Measurements from ENCODE around the gene NSD2.
"Not testable (repeated sequence)": the region's sequence is repeated elsewhere in the genome, so short reads cannot be mapped to it uniquely, and the experiment has no call there.

NSD2 gene

DNA sequence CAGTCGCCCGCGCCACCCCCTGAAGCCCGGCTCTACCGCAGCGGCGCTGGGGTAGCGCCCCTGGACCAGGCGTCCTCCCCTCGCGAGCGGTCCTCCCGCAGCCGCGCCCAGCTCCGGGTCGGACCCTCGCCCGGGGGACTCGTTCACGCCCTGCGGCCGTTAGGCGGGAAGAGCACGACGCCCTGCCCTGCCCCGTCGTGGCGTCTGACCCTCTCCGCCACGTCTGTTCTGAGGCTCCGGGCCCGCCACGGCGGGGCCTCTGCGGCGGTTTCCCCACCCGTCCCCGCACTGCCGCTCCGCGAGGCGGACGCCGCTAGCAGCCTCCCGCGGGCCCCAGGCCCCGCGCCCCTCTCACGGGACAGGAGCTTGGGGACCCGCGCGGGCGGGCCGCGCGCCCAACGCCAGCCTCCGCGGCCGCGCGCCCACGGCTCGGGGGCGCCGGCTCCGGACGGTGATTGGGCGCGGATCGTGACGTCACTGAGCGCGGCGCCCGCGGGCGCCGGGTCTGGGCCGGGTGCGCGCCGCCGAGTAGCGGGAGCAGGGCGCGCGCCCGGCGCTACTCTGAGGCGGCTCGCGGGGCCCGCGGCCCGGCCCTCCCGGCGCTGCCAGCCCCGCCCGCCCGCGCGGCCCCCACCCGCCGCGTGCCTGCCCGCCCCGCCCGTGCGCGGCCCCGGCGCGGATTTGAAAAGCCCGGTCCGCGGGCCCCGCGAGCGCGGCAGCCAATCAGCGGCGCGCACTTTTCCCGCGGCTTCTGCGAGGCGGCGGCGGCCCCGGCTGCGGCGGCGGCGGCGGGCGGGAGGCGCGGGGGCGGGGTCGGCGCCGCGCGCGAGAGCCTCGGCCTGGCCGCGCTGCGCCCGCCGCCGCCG is at the start of gene NSD2:
Gene NSD2, plus strand, starts transcription at position 816 of the 866 bp plus-strand sequence. CDS start 29,262 bp downstream, outside the sequence.
- peak; percentile 85 to 92 for DNase-seq

DNA sequence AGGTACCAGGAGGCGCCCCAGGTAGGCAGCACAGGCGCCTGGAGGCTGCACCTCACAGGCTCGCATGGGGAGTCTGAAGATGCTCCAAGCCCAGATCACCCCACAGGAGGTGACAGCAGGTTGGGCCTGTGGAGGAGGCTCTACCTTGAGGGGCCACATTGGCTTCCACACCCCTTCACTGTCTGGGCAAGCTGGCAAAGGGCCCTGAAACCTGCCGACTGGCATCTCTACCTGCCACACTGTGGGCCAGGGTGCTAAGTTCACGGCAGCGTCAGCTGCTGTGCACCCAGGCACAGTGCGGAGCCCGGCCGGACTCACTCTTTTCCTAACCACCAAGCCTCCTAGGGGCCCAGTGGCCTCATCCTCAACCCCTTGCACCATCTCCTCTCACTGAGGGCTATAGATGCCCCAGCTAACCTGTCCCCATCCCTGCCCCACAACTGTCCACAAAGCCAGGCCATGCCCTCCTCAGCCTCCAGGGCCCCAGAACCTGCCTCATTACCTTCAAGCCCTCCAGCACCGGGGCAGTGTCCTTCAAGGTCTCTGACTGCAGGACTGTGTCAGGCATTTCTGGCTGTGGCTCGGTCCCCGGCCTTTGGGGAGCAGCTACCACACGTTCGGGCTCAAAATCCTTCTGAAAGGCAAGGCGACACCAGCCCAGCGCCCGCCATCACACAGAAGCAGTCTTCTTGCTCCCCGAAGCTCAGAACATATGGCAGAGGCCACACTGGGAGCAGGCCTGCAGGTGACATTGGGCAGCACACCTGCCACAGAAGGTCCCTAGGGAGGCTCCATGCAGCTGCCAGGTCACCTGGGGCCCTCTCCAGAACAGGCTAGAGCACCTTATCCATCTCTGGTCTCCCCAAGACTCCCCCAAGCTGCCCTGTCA is 49.3 kb upstream of the NSD2 start:
- DNase-seq = no peak

DNA sequence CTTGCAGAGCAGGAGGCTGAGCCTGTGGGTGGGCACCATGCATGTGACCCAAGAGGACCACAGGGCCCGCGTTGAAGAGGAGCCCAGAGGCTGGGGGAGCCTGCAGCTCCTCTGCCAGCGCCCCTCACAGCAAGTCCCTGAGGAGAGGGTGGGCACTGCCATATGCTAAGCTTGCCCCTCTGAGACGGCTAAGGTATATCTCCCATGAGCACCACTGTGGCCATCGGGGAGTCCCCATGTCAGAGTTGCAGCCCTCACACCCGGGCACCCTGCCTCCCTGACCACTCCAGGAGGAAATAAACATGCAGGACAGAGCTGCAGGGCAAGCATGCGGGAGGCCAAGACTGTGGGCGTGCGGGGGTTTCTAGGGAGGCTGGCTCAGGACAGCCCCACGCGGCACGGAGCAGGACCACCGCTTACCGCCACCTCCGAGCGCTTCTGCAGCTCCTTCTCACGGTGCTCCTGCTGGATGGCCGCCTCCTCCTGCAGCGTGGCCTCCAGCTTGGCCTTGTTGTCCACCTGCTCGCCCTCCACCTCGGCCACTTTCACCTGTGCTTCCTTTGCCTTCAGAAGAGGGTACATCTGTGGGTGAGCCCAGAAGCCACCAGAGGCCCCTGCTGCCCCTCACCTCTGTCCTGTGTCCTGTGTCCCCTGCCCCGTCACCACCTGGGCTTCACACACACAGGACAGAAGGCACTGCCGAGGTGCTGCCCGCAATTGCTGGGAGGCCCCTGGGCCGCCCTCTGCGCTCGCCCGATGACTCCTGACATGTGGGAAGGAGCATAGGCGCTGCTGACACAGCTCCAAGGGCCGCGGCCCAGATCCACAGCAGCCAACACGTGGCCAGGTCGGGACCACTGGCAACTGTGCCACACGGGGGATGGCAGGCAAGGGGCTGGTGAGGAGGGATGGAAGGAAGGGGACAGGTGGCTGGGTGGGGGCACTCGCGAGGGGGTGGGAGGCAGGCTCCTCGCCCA is 48.3 kb upstream of the NSD2 start:
- DNase-seq = no peak

DNA sequence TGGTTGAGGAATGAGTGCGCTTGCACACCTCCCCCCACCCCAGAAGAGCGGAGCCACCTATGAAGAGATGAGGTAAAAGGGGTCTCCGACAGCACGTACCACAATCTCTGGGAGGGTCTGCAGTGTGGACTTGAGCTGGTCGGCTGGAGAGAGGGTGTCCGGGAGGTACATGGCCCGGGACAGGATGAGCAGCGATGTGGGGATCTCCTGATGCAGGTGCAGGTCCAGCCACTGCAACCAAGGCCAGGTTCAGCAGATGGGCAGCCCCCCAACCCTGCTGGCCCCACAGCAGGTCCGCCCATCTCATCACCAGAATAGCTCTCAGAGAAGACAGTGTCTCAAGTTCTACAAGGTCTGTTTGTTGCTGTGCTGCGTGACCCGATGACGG is 47.7 kb upstream of the NSD2 start:
- DNase-seq = no peak

DNA sequence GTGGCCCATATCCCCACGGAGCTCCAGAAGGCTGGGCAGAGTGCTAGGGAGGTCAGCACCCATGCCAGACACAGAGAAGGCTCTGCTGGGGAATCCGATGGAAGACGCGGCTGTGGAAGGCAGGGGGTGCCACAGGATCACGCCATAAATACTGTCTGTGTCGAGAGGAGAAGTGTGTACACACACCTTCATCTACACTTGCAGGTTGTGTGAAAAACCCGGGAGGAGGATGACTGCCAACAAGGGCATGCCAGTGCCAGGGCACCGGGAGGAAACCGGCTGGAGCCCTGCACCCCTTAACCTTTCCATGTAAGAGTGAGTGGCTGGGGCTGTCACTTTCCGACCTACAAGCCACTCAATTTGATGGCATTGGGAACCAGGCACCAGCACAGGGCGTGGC is 46.4 kb upstream of the NSD2 start:
- no peak for DNase-seq

DNA sequence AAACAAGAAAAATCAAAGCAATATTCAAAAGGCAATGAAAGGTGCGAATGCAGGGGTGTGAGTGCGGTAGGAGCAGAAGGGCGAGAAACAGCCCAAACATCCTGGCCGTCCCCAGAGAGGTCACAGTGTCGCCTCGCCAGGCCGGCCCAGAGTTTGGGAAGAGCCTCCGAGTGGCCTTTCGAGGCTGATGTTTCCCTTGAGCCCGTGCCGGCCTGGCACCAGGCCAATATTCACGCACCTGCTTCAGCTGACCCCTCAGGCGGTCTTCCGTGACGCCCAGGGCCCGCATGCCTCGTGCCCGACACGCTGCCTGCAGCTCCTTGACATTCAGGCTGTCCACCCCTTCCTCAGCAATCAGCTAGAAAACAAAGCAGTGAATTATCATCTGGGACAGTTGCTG is 45.9 kb upstream of the NSD2 start:
- no peak for DNase-seq

DNA sequence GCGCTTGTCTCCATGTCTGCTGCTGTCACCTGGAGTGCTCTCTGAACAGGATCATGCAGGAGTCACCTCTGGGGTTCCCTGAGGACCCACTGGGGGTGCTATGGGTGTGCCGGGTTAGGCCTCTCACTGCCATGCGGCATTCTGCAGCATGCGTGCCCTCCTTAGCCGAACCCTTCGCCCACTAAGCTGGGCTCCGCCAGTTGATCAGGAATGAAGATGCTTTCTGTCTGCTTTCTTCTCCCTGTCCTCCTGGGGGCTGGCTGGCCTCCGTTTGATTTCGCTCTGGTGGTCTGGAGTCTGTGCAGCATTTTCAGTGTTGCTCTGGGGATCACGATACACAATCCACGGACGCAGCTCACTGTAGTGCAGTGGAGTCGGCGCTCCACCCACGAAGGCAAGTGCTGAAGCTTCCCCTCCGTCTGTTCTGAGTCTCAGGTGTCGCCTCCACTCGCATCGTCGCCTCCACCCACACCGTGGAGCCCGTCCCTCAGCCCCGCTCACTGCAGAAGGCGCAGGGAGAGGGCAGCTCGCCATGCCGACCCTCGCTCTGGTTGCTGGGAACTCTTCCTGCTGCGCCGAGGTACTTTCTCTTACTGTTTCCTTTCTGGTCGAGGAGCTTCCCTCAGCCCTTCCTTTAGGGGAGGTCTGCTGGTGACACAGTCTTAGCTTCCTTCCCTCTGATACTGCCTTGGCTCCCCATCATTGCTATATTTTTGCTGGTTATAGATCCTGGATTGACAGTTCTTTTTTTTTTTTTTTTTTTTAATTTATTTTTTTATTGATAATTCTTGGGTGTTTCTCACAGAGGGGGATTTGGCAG is 44.5 kb upstream of the NSD2 start:
- no peak for DNase-seq

DNA sequence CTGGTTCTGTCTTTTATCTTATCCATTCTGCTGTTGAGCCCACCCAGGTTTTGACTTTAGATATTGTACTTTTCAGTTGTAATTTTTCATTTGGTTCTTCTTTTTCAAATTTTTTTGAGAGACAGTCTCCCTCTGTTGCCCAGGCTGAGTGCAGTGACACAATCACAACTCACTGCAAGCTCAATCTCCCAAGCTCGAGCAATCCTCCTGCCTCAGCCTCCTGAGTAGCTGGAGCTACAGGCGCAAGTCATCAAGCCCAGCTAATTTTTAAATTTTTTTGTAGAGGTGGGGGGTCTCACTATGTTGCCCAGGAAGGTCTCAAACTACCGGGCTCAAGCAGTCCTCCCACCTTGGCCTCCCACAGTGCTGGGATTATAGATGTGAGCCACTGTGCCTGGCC is 41.0 kb upstream of the NSD2 start:
- DNase-seq = no peak

DNA sequence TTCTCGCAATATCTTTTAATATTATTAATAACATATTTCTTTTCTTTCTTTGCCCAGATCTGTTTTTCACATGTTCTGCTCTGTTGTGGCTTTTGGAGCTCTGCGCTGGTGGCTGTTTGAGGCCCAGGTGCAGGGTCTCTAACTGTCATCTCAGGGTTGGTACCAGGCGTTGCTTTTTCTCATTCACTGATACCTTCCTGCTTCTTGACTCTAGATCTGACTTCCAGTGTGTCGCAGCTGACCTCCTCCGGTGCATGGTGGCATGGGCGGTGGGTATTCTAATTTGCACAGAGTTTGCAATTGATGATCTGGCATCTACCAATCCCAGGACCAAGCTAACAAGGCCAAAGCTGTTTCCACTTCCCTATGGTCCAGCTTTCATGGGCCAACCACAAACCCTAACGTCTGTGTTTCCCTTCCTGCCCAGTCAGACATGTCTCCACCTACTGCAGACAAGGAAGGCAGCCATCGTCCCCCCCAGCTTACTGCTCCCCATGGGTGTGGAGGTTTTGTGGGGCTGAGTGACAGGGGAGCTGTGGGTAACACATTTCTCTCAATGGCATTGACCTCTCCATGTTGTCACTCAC is 40.5 kb upstream of the NSD2 start:
- no peak for DNase-seq

DNA sequence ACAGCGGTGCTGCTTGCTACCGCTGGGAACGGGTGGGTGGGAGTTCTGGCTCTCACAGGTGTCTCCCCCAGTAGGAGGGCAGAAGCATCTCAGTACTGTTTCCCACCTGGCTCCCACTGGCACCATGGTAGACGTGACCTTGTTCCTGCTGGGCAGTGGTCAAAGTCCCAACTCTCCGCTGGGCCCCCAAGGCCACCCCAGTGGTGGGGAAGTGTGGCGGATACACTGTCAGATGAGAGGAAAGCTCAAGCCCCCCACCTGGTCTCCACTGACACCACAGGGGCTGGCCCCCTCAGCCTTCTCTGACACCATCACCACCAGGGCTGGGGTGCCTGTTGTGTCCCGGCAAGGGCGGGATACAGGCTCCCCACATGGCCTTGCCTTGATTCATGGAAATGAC is 39.9 kb upstream of the NSD2 start:
- DNase-seq = no peak

DNA sequence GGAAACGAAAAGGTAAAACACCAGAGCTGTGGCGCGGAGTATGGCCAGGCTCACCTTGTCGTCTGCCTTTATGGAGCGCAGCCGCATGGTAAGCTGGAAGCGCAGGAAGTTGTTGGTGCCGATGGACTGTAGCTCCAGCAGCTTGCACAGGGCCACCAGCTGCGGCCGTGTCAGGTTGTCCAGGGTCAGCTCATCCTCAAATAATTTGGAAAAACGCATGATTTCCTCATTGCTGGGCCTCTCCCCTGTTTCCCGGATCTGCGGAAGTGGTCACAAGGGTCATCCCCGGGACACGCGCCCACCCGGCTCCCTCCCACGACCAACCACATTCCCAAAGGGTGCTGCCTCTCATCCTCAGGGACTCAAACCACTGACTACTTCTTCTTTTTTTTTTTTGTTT is 38.5 kb upstream of the NSD2 start:
- no peak for DNase-seq

DNA sequence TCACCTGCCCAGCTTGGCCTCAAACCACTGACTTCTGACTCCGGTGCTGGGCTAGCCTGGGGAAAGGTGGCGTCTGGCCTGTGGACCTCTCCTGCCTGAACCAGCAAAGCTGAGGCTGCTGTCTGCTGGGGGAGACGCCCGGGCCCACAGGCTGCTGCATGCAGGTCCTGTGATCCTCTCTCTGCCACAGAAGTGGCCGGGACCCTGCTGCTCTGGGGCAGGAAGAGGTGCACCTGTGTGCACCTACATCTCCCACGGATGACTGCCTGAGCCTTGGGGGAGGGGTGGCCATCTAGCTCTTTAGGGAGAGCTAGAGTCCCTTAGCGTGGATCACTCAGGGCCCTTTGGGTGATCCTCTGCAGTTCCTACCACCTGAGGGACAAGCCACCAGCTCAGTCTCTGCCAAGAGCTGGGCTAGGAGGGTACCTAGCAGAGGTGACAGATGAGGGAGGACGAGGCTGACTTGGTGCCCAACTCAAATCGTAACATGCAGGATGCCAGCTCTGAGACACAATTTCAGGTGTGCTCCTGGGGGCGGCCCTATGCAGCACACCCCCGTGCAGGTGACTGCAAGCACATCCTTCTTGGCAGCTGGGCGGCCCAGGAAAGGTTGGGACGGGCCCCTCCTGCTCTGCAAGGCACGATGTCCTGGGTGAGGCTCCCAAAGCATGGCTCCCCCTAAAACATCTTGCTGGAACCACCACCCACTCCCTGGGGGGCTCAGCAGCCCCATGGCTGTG is 37.7 kb upstream of the NSD2 start:
- no peak for DNase-seq

DNA sequence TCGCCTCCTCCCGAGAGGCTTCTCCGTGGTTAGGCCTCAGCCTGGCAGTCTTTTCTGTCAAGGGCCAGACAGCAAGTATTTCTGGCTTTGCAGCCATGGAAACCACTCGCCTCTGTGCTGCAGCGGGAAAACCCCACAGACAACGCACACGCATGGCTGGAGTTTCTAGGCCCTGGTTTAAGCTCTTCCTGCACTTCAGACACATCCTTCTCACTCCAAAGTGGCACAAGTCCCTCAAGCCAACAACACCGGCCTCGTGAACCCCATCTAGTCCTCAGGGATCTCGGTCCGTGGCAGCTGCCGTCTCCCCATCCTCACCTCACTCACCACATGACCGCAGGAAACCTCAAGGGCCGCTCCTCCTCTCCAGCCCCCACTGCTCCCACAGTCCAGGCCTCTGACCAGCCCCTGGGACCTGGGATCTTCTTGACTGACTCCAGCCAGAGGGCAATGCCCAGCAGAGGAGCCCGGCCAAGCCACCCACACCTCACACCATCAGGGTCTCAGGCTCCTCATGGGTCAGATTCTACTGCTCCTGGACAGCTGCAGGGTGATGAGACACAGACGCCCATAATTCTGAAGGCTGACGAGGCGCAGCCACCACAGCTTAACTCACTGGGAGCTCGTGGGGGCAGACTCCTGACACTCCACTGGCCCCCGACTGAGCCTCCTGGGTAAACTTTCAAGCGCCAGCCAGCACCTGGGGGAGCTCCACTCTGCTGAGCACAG is 37.0 kb upstream of the NSD2 start:
- peak in 1 of 2 experiments; percentile 20 for DNase-seq

DNA sequence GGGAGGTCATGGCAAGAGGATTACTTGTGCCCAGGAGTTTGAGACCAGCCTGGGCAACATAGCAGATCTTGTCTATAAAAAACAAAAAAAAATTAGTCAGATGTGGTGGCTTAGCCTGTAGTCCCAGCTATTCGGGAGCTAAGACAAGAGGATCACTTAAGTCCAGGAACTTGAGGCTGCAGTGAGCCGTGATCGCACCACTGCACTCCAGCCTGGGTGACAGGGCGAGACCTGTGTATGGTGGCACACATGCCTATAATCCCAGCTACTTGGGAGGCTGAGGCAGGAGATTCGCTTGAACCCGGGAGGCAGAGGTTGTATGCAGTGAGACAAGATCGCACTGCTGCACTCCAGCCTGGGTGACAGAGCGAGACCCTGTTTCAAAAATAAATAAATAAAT is 35.4 kb upstream of the NSD2 start:
- DNase-seq = not testable (repeated sequence)

DNA sequence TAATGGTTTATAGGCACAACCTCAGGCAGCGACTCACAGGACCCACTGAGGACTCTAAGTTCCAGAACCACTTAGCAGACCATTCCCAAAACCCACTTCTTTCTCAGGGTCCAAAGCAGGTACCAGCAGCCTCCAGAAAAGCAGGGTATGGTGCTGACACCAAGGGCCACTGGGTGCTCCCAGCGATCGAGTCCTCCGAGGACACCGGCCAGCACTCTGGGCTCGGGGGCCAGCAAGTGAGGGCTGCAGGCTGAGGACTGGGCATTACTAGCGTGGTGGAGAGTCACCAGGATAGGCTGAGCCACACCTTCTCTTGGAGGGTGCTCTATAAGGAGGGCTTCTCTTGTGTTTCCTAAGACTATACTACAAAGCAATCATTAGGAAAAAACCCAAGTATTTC is 34.5 kb upstream of the NSD2 start:
- DNase-seq = no peak

DNA sequence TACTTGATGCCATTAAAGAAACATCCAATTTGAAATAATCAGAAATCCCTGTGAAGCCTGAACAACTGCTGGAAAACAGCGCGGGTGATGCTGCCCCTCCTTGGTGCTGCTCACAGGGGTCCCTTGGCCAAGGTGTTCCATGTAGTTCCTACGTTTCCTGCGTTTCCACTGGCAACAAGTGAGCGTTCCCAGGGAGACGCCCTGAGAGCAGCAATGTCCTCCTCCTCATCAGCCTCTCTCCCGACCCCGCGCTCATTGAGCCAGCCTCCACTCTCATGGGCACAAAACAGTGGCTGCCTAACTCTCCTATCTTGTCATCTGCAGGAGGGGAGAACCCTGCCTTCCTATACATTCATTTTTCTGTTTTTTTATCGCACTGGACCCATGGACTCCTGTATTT is 34.1 kb upstream of the NSD2 start:
- DNase-seq = no peak

DNA sequence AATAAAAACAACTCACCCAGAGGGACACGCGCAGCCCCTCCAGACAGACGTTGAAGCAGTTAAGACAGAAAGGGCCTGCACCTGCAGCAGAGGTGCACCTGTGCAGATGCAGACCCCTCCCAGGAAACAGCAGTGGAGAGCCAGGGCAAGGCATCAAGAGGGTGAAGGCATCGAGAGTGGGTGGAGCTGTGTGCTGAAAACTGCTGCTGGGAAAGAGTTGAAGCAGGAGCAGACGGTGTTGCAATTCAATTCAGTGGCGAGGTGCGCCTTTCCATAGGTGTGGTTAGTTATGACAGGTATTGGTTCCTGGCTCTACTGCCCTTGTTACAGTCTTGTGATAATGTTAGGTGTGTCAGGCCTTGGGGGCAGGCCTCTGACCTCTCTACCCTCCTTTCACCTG is 31.9 kb upstream of the NSD2 start:
- DNase-seq = no peak

DNA sequence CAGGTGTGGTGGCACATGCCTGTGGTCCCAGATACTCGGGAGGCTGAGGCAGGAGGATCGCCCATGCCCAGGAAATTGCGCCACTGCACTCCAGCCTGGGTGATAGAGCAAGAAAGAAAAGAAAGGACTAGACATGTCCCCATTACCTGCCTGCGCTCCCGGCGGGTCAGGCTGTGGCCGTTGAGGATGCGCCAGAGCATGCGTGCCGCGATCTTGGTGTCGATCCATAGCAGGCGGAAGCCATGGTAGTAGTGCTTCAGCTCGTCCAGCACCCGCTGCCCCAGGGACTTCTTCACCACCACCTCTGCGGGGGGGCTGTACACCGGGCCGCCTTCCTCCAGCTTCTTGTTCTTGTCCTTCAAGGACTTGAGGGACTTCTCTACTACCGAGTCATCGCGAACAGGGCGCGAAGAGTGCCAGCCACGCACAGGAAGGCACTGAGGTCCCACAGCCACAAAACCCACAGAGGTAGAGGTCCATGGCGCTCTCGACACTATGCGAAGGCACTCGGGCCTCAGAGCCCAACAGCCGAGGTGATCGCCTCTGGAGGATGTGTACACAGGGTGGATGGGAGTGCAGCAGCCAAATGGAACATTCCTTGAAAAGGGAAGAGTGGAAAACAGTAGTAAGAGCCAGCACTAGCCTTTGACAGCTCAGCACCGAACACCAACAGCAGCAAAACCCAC is 29.8 kb upstream of the NSD2 start:
- no peak for DNase-seq

DNA sequence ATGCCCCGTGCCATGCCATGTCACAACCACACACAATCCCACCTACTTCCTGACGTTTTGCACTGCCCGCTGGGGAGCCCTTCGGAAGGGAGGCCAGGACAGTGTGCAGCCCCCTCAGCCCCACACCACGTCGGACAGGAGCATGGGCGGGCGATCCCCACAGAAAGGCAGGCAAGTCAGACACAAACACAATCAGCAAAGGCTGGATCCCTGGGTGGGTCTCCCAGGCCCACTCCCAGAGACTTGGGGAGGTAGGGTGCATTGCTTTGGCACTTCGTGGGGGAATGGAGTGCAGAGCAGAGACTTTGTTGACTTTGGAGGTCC is 29.3 kb upstream of the NSD2 start:
- DNase-seq = no peak
